Erythroblast (primary cell): ENCODE data around the gene HOGA1.

Source experiments
- GATA1 ChIP-seq: IDR thresholded peaks from 2 replicates; pipeline ENCODE4 v1.6.1; 2011; ENCODE audit warnings: low read depth, mild to moderate bottlenecking, control low read depth, low read length, moderate library complexity
- POLR2A ChIP-seq: IDR thresholded peaks from 2 replicates; pipeline ENCODE4 v1.6.1; 2011; ENCODE audit warnings: mild to moderate bottlenecking, low read length

DNA sequence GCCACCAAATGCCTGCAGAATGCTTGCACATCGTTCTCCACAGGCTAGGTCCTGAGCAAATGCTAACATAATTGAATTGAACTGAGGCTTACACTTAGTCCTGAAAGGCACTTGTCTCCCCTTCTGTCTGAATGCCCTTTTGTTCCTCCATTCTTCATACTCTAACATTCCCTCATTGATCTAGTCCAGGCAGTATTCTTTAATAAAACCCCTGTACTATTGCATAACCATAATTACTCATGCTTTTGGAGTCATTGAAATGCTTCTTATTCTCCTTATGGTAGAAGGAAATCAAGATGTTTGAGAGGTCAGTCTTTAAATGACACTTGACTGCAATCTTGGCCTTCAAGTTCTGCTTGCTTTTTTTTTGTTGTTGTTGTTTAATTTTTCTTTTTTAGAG is 63.4 kb downstream of the HOGA1 start:
- TF ChIP-seq POLR2A, result no peak
- no peak for TF ChIP-seq GATA1
